Stimulated activated CD8-positive, alpha-beta memory T cell treated with anti-CD3 and anti-CD28 coated beads, Interleukin-15, amount 100 ng/mL, for 24 hours (primary cell): Measurements from ENCODE around the gene DLGAP1.
"Not testable (repeated sequence)": the region's sequence is repeated elsewhere in the genome, so short reads cannot be mapped to it uniquely, and the experiment has no call there.

Experiments used
- DNase-seq: peaks from one replicate; pipeline ENCODE4 v3.0.0-alpha.2; 2020; ENCODE audit warnings: low read depth

DLGAP1 gene

DNA sequence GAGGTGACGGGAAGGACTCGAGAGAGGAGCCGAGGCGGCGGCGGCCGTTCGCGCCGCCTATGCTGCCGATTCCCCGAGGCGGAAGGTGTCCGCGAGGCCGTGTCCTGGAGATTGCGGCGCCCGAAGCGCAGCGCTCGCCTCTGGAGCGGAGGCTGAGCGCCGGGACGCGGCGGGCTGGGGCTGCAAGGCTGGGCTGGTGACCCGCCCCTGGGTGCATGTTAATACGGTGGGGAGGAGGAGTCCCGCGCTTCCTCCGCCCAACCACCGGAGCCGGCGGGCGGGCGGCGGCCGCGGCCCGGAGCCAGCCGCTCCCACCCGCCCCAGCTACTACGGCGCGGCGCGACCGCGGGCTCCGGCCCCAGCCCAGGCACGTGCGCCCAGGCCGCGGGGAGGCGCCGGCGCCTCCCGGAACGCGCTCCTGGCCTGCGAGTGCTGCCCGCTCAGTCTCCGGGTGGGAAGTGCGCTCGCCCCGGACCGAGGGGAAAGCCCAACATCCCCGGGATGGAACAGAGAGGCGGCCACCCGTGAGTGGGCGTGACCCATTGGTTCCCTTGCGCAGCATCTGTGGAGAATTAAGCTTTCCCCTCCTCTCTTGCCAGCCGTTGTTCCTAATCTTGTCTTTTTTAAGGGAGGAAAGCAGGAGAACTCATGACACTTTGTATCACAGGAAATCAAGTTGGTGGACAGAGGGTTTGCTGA, at the start of gene DLGAP1:
DLGAP1 (minus strand) TSS at position 195 of the 699 bp plus-strand sequence.
- no peak for DNase-seq

DNA sequence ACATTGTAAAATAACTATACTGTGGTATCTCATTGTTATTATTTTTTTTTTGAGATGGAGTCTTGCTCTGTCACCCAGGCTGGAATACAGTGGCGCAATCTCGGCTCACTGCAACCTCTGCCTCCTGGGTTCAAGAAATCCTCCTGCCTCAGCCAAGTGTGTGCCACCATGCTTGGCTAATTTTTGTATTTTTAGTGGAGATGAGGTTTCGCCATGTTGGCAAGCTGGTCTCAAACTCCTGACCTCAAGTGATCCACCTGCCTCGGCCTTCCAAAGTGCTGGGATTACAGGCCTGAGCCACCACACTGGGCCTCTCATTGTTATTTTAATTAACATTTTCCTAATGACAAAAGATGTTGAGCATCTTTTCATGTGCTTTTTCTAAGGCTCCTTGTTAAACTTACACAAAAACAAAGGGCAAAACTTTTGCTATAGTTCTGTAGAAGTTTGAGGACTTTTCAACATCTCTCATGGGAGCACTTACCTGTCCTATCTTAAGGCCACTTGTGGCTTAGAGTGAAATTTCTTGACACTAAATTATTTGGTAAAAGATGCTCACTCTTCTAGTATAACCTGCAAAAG, 39.7 kb upstream of the DLGAP1 start:
- not testable (repeated sequence) for DNase-seq

DNA sequence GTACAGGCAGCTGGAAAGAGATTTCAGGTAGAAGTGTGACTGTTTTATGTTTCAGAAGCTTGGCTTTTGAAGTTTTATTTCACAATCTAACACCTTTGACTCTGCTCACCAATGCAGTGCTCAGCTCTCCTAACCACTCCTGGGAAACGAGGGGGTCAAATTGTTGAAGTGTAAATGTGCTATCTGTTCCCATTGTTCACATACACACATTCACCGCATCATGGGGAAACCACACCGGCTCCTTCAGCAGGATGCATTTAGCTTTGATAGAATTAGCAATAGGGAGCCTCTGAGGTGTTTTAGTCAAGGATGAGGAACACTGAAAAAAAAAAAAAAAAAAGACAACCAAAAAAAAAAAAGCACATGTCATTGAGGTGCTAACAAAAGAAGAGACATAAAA, 13.4 kb upstream of the DLGAP1 start:
- DNase-seq = no peak

DNA sequence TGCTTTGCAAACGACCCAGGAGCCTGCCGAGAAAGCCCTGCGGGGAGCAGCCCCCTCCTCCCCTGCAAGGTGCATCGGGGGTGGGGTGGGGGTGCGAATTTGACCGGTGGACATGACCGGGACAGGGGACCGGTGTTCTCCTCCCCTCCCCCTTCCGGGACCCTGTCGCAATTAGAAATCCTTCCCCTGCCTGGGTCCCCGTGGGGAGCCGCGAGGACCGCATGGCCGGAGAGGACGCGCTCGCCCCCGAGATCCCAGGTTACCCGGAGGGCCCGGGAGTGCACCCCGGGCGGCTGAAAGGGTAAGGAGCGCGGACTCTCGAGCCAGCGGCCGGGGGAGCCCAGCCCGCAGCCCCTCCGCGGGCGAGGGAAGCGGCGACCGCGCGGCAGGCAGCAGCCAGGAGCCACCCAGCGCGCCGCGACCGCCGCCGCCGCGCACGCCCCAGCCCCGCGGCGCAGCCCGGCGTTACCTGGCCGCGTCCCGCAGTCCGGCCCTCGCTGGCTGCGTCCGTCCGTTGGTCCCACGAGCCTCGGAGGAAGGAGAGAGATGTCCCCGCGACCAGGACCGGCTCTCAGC, 482 bp downstream of the DLGAP1 start:
- DNase-seq = no peak

DNA sequence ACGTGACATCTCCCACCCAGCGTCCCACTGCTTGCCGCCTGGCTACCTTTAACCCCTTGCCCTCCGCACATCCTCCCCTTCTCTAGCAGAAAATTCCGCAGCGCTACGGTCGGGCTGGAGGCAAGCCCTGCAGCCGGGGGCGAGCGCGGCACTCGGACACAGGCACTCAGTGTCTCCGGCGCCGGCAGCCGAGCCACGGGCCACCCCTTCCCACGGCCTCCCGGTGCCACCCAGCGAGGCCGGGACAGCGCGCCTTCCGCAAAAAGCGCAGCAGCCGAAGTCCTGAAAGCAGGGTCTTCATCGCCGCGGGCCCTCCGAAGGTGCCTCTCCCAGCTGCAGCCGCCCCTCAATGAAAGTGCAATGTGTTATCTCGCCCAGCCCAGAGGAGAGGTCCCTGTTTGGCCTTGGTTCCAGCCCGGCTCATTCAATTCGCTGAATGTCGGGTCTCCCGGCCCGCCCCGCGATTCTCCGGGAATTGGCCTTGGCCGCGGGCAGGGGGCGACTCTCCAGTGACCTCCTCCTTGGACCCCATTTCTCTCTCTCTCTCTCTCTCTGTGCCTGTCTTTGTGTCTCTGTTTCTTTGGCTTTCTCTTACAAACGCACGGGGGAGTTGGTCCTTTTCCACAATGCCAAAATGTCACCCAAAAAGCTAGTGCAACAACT, 1.1 kb downstream of the DLGAP1 start:
- DNase-seq = no peak

DNA sequence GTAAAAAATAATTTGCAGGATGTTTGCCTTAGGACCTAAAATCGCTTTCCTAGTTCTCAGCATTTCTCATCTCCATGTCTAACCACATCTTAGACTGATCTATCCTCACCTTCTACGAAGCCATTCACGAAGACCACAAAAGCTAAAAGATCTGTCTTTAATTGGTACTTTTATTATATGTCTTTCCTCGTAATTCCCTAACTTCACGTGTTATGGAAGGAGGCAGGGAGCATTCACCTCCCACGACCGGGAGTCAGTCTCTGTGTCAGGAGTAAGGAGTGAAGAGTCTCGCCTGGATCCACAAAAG, 1.6 kb downstream of the DLGAP1 start:
- no peak for DNase-seq

DNA sequence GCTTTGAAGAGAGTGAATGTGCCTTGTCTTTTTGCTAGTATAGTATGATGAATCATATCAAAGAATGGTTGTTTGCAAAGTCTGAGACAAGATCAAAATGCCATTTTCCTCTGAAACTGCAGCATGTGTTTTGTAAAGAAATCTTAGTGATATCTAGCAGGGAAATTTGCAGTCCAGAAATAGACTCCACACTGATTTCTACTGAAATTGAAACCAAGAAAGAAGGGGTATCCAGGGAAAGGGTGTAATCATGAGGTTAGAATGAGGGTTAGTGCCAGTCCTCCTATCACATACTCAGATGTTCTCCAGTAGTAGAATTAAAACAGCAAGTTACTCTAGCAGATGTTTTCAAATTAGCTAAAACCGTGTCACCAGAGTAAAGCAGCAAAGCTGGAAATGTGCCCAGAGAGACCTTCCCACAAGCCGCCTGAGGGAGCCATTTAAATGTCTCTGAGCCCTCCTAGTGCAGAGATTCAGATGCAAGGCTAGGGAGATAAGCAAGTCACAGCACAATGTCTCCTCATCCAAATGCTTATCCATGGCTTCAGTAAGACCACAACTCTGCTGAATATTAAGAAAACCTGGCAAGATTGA, 4.9 kb downstream of the DLGAP1 start:
- no peak for DNase-seq

DNA sequence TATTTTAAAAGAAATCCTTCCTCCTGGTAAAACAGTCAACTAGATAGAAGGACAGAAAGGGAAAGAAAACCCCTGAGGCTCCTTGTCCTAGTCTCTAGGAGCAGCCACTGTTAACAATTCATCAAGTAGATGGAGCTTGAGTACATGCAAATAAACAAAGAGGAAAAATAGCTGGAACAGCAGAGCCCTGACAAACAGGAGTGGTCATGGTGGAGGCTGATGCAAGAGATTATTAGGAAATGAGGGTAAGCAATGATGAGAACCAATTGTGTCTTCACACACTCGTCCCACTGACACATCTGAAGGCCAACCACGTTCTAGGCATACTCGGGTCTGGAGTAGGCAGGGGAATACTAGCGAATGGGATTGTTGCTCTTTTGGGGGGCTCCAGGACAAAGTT, 9.2 kb downstream of the DLGAP1 start:
- no peak for DNase-seq

DNA sequence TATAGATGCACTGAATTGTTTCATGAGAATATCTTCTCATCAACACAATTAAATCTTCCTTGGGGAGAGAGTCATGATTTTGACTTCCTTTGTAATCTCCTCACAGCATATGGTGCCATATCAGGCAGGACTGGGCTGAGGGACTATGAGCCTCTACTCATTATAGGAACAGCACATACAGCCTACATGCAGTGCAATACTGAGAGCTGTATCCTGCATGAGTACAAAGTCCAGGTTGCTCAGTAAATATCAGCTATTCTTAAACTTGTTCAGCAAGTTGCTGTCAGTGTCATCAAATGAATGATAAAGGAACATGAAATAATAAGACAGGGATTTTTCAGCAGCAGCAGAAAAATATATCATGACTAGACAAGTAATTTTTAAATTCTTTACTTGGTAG, 10.8 kb downstream of the DLGAP1 start:
- no peak for DNase-seq

DNA sequence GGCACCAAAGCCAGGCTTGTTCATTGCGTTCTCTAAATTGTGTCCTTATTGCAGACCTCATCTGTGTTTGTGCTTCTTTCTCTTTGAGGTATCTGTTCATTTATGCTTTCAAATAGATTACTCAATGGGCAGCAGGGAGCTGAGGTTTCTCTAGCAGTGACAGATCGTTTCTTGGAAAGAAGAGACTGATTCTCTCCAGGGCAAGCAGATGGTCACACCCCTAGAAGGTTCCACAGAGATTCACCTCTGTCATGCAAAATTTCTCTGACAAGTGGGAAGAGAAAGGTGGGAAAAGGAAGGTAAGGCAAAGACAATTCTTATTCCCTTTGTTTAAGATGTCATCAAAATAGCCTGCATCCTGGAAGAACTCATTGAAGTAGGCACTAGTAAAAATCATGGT, 14.0 kb downstream of the DLGAP1 start:
- DNase-seq = no peak

DNA sequence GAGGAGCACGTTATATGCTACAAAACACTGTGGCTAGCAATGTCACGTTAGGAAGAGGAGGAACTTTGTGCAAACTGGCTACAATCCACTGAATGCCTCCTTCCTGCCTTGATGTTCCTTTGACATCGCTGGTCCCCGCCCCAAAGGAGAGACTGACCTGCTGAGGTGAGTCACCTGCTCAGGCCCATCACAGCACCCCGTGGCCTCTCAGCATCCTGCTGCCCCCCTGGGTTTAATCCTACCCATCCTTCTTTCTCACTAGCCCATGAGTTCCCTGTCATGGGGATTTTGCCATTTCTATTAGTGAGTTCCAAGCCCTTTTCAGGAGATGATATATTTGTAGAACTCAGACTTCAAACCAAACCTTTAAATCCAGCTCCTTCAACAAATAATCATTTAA, 16.2 kb downstream of the DLGAP1 start:
- DNase-seq = no peak

DNA sequence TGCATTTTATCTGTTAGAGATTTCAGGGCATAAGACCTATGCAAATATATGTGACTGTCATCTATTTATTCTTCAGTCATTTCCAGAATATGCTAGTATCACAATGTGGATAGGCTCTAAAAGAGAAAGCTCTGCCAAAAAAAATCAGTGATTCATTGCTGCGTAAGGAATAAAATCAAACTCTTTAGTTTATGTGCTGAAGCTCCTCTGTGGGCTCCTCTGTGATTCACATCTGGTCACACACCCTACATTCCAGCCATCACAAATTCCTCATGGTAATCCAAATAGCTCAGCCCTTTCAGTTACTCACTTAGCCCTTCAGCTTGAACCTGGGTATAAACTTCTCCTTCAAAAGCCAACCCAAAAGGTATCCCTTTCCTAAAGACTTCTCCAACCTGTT, 21.4 kb downstream of the DLGAP1 start:
- DNase-seq = no peak

DNA sequence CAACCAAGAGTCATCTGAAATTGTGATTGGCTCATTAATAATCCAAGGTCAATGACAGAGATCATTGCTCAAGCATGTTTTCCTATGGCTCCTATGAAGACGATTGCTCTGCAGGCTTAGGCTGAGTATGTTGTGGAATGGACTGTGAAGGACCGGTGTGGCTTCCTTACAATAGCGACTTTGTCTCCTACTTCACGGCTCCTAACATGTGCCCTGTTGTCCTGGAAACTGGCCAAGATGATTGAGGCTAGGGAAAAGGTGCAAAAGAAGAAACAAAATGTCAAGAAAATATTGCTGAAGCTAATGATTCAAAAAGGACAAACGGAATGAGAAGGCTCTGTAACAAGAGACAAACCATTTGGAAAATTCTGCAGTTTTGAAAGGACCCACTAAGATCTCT, 24.3 kb downstream of the DLGAP1 start:
- no peak for DNase-seq

DNA sequence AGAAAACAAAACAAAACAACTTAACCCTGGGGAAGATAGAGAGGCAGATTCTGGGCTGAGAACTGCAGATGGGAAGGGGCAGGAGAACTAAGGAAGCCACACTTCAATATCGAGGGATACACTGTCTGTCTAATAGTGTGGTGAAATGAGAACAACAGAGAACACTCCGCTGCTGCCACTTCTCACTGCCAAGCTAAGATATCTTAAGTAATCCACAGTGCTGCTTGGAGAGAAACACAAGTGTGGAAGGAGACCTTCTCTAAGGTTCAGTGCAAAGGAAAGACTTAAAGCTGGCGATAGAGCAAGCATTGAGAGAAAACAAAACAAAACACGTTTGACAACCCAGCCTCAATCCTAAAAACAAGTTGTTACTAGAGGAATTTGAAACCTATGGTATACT, 37.4 kb downstream of the DLGAP1 start:
- no peak for DNase-seq

DNA sequence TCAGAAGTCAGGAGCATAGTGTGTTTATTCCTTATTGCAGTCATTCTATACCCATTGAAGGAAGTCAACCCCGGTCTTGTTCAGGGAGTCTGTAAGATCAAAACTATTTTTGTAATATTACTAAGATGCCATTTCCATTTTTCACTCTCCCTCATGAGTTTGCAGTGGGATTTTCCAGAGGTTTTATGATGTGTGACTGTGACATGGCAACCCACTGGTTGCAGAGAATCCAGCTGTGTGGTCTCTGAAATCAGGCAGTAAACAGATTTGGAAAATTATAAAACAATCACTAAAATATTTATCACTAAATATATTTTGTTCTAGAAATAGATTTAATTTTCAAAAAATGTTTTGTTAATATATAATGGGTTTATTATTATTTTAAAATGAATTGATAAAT, 38.1 kb downstream of the DLGAP1 start:
- no peak for DNase-seq

DNA sequence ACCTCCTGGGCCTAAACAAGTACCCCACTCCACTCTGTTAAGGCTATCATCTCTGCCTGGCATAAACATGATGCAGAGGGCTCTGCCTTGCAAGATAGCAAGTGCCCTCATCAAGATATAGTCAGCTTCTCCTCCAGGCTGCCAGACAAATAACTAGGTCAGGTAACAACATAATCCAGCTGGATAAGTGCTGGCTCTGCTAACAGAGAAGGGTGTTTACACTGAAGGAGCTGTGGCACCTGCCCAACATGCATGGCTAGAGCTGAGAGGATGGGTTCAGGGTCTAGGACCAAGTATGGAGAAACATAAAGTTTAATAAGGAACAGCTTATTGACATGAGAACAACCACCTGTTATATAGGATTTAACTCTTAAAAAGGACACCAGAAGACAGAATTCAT, 42.8 kb downstream of the DLGAP1 start:
- no peak for DNase-seq

DNA sequence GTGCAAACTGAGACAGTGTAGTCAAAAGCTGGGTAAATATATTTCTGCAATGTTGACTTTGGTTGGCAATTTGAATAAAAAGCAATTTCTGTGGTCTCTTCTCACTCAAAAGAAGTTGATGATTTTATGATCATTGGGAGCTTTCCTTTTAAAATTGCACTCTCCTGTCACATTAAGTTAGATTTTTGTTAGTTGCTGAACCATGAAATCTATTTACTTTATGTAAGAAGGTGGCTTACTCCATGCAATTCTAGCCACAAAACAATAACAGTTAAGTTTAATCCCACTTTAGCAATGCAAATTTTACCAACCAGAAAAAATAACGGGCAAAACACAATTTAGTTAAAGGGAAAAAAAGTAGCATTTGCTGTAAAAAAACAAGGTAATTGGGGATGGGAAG, 48.3 kb downstream of the DLGAP1 start:
- no peak for DNase-seq

DNA sequence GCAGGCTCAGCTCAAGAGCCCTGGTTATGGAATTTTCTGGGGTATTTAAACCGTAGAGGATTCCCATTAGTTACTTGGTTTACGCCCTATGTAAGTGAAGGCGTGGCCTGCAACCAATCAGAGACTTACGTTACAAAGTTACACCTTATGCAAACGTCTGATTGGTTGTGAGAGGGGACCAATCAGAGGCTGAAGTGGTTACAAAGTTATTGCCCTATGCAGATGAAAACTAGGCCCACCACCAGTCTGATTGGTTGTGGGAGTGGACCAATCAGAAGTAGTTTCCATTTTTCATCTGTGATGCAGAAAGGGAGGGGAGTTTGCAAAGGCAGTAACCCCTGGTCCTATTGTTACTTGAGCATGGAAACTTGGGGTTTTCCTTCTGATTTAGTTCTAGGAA, 49.1 kb downstream of the DLGAP1 start:
- no peak for DNase-seq

DNA sequence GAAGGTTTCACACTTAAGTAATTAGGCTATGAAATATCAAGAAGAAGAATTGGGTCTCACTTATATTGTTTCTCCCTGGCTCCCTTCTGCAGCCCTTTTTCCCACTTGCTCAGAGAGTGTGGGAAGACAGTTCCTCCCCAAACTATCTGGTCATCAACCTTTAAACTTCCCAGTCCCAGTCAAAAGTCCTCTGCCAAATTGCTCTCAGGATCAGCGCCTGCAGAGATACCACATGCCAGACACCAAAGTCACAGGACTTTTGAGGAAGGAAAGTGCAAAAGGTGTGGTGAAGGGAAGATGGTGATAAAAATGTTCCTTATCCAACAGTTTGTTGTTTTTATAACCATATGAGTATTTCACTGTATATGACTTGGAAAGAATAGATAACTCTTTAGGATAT, 51.3 kb downstream of the DLGAP1 start:
- DNase-seq = no peak

DNA sequence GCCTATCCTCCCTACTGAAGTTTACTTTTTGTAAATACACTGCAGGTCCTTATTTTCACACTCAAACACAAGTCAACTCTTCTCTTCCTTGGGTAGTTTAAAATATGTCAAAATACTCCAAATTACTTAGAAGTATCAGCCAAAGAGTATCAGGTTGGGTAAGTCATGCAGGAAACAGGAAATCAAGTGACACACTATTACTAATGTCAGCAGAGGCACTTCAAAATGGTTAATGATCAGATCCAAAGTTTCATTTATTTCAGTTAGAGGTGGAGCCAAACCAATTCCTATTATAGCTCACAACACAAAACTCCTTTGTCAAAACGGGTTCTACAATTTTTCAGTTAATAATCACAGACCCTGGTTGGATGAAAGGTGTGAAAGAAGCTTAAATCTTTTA, 54.2 kb downstream of the DLGAP1 start:
- no peak for DNase-seq

DNA sequence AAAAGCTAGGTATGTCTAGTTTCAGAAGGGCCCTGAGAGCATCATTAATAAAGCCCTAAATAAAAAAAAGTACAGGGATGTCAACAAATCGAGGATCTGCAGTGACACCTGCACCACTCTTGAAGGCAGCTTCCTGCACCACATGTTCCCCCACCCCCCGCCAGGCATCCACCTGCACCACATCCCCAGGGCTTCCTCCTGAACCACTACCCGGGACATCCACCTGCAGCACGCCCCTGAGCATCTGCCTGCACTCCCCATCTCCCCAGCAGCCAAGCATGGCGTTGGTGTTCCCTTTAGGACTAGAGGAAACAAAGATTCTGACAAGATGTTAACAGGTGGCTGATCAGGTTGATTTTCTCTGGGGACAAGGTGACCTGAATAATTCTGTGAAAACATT, 55.2 kb downstream of the DLGAP1 start:
- no peak for DNase-seq

DNA sequence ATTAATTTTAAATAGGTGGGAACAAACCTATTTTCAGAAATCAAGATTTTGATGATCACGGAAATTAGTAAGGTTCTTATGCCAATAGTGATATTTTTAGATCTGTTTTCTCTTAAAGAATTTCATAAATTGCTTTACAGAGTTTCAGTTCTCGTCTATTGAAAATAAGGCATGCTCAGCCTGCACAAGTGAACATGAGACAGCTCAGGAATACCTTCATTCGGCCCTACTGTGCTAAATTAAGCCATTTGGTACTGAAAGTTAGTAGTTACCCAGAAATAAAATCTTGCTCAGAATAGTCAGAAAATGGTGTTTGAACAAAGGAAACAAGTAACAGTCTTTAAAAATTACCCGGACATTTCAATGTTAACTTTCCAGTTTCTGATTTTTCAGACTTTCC, 60.4 kb downstream of the DLGAP1 start:
- DNase-seq = no peak

DNA sequence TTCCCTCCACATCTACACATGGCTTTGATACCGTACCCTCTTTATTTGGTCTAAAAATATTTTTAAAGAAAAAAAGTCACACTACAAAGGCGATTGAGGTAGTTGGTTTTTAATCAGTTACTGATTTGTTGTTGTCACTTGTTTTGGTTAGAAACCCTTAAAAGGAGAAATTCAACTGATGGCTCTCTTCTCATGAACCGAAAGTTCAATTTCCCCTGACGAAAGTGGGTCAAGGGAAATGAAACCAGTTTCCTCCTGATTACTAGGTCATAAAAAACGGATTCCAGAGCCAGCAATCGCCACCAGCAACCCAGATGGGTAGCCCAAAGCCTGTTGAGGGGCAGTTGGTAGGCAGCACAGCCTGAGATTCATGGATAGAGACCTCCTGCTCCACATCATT, 63.2 kb downstream of the DLGAP1 start:
- no peak for DNase-seq
